GM23338 (cell line): ENCODE data around the gene TPK1. TPM values are rescaled to one million over a fixed set of nuclear protein-coding genes. Genes with fewer than 3 reads are reported as not detected.

Experiments
- ATAC-seq: fragments of 200-7000 bp; cut with Tn5 transposase; 3 replicates; pipeline ENCODE4 v1.9.1; 2020
- DNase-seq: peaks from one replicate; pipeline ENCODE4 v3.0.0-alpha.2; 2015; ENCODE audit warnings: low spot score
- H2AFZ ChIP-seq: fragments of 200-600 bp; sonication (generic); 2 replicates; pipeline ENCODE4 v1.8.0; 2016; ENCODE audit warnings: antibody characterized with exemption, mild to moderate bottlenecking, moderate library complexity
- H3F3A ChIP-seq: fragments of 200-600 bp; sonication (generic); replicated peaks from 2 replicates; pipeline ENCODE4 v1.8.0; 2017; ENCODE audit warnings: antibody characterized with exemption, mixed run types, low read depth
- H3K27ac ChIP-seq: fragments of 200-600 bp; sonication (generic); 2 replicates; pipeline ENCODE4 v1.6.1; 2016; ENCODE audit warnings: low read depth
- H3K27me3 ChIP-seq: fragments of 200-600 bp; sonication (generic); 2 replicates; pipeline ENCODE4 v1.8.0; 2016; ENCODE audit warnings: mild to moderate bottlenecking, mixed run types, moderate library complexity; ENCODE audit not compliant: insufficient read depth
- H3K36me3 ChIP-seq: fragments of 200-600 bp; sonication (generic); 2 replicates; pipeline ENCODE4 v1.8.0; 2016; ENCODE audit warnings: mild to moderate bottlenecking; ENCODE audit not compliant: insufficient read depth
- H3K4me1 ChIP-seq: fragments of 200-600 bp; sonication (generic); 2 replicates; pipeline ENCODE4 v1.8.0; 2016; ENCODE audit warnings: mild to moderate bottlenecking, moderate library complexity; ENCODE audit not compliant: insufficient read depth
- H3K4me2 ChIP-seq: fragments of 200-600 bp; sonication (generic); 2 replicates; pipeline ENCODE4 v1.7.1; 2017; ENCODE audit warnings: mixed run types
- H3K4me3 ChIP-seq: fragments of 200-600 bp; sonication (generic); 2 replicates; pipeline ENCODE4 v1.6.1; 2016; ENCODE audit warnings: mixed run types
- H3K79me2 ChIP-seq: fragments of 200-600 bp; sonication (generic); replicated peaks from 2 replicates; pipeline ENCODE4 v1.8.0; 2017; ENCODE audit warnings: mild to moderate bottlenecking; ENCODE audit not compliant: insufficient read depth
- H3K9me2 ChIP-seq: fragments of 200-600 bp; sonication (generic); 2 replicates; pipeline ENCODE4 v1.8.0; 2017; ENCODE audit not compliant: insufficient read depth
- H4K20me1 ChIP-seq: fragments of 200-600 bp; sonication (generic); replicated peaks from 2 replicates; pipeline ENCODE4 v1.8.0; 2017; ENCODE audit warnings: mild to moderate bottlenecking; ENCODE audit not compliant: insufficient read depth
- H3K27ac Mint-ChIP-seq: 2 replicates; pipeline ENCODE4 v1.8.0; 2020; ENCODE audit warnings: inconsistent platforms, mild to moderate bottlenecking, moderate library complexity, mixed read lengths
- H3K27me3 Mint-ChIP-seq: 3 replicates; pipeline ENCODE4 v1.8.0; 2022; ENCODE audit warnings: low read depth, mild to moderate bottlenecking, moderate library complexity, mixed read lengths, inconsistent platforms; ENCODE audit not compliant: insufficient read depth, poor library complexity
- H3K36me3 Mint-ChIP-seq: 3 replicates; pipeline ENCODE4 v1.8.0; 2021; ENCODE audit warnings: low read depth, mild to moderate bottlenecking, inconsistent platforms, moderate library complexity, mixed read lengths
- H3K4me1 Mint-ChIP-seq: 3 replicates; pipeline ENCODE4 v1.8.0; 2020; ENCODE audit warnings: mild to moderate bottlenecking, inconsistent platforms, mixed read lengths
- H3K4me3 Mint-ChIP-seq: 3 replicates; pipeline ENCODE4 v1.8.0; 2021; ENCODE audit warnings: moderate library complexity, mild to moderate bottlenecking, inconsistent platforms, mixed read lengths
- H3K9me3 Mint-ChIP-seq: 3 replicates; pipeline ENCODE4 v1.8.0; 2020; ENCODE audit warnings: moderate library complexity, mild to moderate bottlenecking, inconsistent platforms, mixed read lengths
- CREB1 ChIP-seq: fragments of 250-450 bp; sonication (Bioruptor Pico); IDR thresholded peaks from 2 replicates; pipeline ENCODE4 v1.5.0; 2020; ENCODE audit warnings: low read depth, mild to moderate bottlenecking, moderate library complexity
- CTCF ChIP-seq, 2 experiments: fragments of 200-600 bp in 1 of 2; sonication (generic) in 1 of 2; conservative IDR thresholded peaks; 2 replicates each; pipeline versions ENCODE4 v1.5.1 to v1.6.1; 2016 to 2017; ENCODE audit warnings: antibody characterized with exemption in 2 of 2, low read depth in 2 of 2, mild to moderate bottlenecking in 2 of 2, moderate library complexity in 1 of 2
- EZH2phosphoT487 ChIP-seq: fragments of 200-600 bp; sonication (generic); IDR thresholded peaks from one replicate; pipeline ENCODE4 v1.8.1; 2018; ENCODE audit warnings: antibody characterized with exemption; ENCODE audit not compliant: unreplicated experiment
- JUNB ChIP-seq: IDR thresholded peaks from one replicate; pipeline ENCODE4 v1.6.1; 2016; ENCODE audit warnings: antibody characterized with exemption; ENCODE audit not compliant: unreplicated experiment
- POLR2AphosphoS5 ChIP-seq: IDR thresholded peaks from 2 replicates; pipeline ENCODE4 v1.6.1; 2016; ENCODE audit warnings: antibody characterized with exemption, low read depth
- REST ChIP-seq: IDR thresholded peaks from one replicate; pipeline ENCODE4 v1.6.1; 2018; ENCODE audit warnings: antibody characterized with exemption; ENCODE audit not compliant: unreplicated experiment
- ZNF114 ChIP-seq: fragments of 250-450 bp; sonication (Bioruptor Pico); IDR thresholded peaks from 2 replicates; pipeline ENCODE4 v1.5.0; 2020; ENCODE audit warnings: mild to moderate bottlenecking, moderate library complexity
- ZNF331 ChIP-seq: fragments of 250-450 bp; sonication (Bioruptor Pico); IDR thresholded peaks from 2 replicates; pipeline ENCODE4 v1.5.0; 2020; ENCODE audit warnings: low read depth, mild to moderate bottlenecking, moderate library complexity
- ZNF462 ChIP-seq: fragments of 250-450 bp; sonication (Bioruptor Pico); IDR thresholded peaks from 2 replicates; pipeline ENCODE4 v1.5.0; 2020; ENCODE audit warnings: mild to moderate bottlenecking, moderate library complexity
- polyA plus RNA-seq: library from polyadenylated mRNA; unstranded; fragments of >200 nt; fragmentation: Nextera tagmentation; extraction: Ambion mirVana; gene quantifications from 2 replicates; pipeline ENCODE4 v1.2.1, GENCODE V29; 2016
- total RNA-seq: library from RNA; depleted of rRNA; stranded (reverse); fragments of >200 nt; shearing (Covaris generic); gene quantifications from 2 replicates; pipeline ENCODE4 v1.2.3, GENCODE V29; 2014
- TF ChIP-seq, protein P1 (sequence below): IDR thresholded peaks from 2 replicates; pipeline ENCODE4 v1.6.1; 2016; ENCODE audit warnings: antibody characterized with exemption

The TPK1 gene
- total and polyA plus RNA-seq, 2 experiments from 2014 or later, result 2.6 to 2.9 TPM

GRCh38 chr7:144836545-144836842 lies 641 bp upstream of the TPK1 start (continued):
- TF ChIP-seq ZNF462 (CRISPR knock-in tag), result no peak
- no peak for TF ChIP-seq CTCF (conservative IDR thresholded peaks at IDR 0.05; ENCODE audit: low read depth in 2 of 2)
- no peak for TF ChIP-seq ZNF331
- TF ChIP-seq, protein P1, sequence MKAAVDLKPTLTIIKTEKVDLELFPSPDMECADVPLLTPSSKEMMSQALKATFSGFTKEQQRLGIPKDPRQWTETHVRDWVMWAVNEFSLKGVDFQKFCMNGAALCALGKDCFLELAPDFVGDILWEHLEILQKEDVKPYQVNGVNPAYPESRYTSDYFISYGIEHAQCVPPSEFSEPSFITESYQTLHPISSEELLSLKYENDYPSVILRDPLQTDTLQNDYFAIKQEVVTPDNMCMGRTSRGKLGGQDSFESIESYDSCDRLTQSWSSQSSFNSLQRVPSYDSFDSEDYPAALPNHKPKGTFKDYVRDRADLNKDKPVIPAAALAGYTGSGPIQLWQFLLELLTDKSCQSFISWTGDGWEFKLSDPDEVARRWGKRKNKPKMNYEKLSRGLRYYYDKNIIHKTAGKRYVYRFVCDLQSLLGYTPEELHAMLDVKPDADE, result no peak
- TF ChIP-seq EZH2phosphoT487, result no peak

GRCh38 chr7:144835155-144835611 lies 670 bp downstream of the TPK1 start:
- H3K9me3 Mint-ChIP-seq, result peaks cover 16% of the 10 kb centered on the region; the same call in 2 of the 3 replicates
- Histone ChIP-seq H3K4me2 (peak overlapping the region; percentile 90), H3K4me3 (peak overlapping the region; percentile 88), H3K79me2 (no peaks in the 10 kb centered on the region), H3K36me3 (no peaks in the 10 kb centered on the region), H3F3A (peaks cover 7% of the 10 kb centered on the region), H3K4me1 (peaks cover 5% of the 10 kb centered on the region; the same call in 1 of the 2 replicates), H3K9me2 (no peaks in the 10 kb centered on the region), H3K27ac (no peak overlapping the region), H3K27me3 (peaks cover 11% of the 10 kb centered on the region; the same call in 1 of the 2 replicates), H4K20me1 (no peaks in the 10 kb centered on the region), H2AFZ (peak overlapping the region; percentile 96)
- H3K27me3 Mint-ChIP-seq, result peaks cover 9% of the 10 kb centered on the region
- H3K4me1 Mint-ChIP-seq, result peaks cover 4% of the 10 kb centered on the region; the same call in 2 of the 3 replicates
- H3K36me3 Mint-ChIP-seq, result peaks cover 3% of the 10 kb centered on the region; the same call in 1 of the 3 replicates
- peak overlapping the region; percentile 90 for H3K27ac Mint-ChIP-seq
- peak; percentile 61 for ATAC-seq
- peak overlapping the region; percentile 97 for H3K4me3 Mint-ChIP-seq
- DNase-seq, result peak; percentile 59
- TF ChIP-seq CREB1 (CRISPR knock-in tag), result no peak
- TF ChIP-seq CTCF (conservative IDR thresholded peaks at IDR 0.05; ENCODE audit: low read depth in 2 of 2), result no peak
- TF ChIP-seq REST, result no peak
- no peak for TF ChIP-seq ZNF114 (CRISPR knock-in tag)
- no peak for TF ChIP-seq POLR2AphosphoS5
- TF ChIP-seq JUNB, result no peak
